HL-60/S4 treated with retinoic acid at 250 ng/mL for 4 days and 3 days (cell line): Measurements from ENCODE around the gene DCAF11.

Source experiments
- in situ Hi-C: fragments of 300-500 bp; cut with MboI; formaldehyde crosslinking; loops from 2 replicates; pipeline ENCODE4 v1.7.0; 2022; ENCODE audit warnings: low sequenced_read_pairs

Gene DCAF11

GRCh38 chr14:24156840-24157239, 42.3 kb downstream of the DCAF11 start:
- in situ Hi-C loops, result no loop called here

GRCh38 chr14:24157331-24157730, 42.8 kb downstream of the DCAF11 start:
- in situ Hi-C loops, result no loop called here

DNA sequence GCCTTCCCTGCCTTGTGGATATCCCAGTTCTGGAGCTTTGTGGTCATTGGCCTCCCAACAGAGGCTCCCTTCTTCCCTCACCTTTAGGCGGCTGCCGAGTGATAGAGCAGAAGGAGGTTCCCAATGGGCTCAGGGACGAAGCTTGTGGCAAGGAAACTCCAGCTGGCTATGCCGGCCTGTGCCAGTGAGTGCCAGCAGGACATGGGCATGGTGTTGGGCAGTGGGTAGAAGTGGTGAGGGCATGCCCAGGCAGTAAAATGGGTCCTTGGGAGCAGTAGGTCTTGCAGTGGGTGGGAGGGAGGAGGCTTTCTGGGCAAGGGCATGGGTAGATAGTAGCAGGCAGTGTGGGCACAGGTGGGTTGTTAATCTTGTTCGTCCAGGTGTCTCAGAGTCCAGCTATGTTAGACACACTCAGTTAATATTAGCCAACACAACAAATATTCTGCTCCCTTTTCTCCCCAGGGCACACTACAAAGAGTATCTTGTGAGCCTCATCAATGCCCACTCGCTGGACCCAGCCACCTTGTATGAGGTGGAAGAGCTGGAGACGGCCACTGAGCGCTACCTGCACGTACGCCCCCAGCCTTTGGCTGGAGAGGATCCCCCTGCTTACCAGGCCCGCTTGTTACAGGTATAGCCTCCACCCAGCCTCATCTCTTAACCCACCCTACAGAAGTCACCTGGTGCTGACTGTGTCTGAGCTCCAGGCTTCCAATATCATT, 45.4 kb downstream of the DCAF11 start:
- in situ Hi-C loops, result no loop called here

DNA sequence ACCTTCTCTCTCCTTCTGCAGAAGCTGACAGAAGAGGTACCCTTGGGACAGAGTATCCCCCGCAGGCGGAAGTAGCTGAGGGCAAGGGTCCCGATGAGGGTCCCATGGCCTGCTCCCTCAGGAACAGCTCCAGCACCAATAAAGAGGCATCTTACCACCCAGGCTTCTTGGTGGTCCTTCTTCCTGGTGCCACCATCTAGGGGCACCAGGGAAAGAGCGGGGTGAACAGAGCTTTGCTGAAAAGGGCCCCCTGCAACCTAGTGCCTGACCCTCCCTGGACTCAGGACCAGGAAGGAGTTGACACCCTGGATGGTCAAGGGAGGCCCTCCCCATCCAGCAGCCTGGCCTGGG, 45.9 kb downstream of the DCAF11 start:
- in situ Hi-C loops, result no loop called here

DNA sequence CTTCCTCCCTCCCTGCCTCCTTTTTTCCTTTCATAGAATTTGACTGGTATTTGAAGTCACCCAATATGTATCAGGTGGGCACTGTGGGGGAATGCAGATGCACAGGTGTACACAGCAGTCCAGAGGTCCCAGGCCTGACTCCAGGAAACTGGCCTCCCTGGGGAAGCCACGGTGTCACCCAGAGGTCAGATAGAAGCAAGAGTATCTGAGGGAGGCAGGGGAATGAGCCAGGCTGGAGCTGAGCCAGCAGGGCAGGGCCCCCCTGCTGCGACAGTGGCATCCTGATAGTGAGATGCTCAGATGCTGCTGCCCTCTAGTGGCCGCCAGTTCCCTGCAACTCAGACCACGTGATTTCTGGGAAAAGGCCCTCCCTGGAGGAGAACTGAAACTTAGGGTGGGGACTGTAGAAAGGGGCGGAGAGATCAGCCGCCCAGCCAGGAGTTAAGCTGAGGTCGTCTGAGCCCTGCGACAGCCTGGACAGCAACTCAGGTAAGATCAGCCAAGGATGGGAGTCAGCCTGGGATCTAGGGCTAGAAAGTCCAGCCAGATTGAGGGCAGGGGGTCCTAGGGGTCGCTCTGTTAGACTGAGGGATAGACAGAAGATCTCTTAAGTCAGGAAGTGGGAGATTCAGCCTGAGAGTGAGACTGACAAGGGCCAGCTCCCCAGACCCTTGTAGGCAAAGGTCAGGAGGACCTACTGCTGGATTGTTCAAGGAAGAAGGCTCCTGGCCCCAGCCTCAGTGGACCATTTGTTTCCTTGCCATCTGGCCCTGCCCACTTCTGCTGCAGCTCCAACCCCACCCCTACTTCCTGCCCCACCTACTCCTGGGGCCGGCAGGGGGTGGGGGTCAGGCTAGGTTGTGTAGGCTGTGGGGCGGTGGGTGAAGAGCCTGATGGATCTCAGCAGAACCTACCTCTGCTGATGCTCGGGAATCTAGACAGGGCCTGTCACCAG, 46.5 kb downstream of the DCAF11 start, which contains the start of gene IRF9:
IRF9 (plus strand) TSS at position 416 of the 955 bp plus-strand sequence. CDS start 880 bp downstream, outside the sequence.
- in situ Hi-C loops, result no loop called here

DNA sequence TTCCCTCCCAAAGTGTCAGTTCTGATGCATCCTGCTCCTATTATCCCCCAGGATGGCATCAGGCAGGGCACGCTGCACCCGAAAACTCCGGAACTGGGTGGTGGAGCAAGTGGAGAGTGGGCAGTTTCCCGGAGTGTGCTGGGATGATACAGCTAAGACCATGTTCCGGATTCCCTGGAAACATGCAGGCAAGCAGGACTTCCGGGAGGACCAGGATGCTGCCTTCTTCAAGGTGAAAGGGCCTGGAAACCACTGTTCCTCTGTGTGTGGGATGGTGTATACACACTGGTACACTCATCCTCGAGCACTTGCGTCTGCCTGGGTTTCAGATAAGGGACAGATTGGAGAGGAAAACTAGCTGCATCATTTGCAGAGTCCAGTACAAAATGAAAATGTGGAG, 47.5 kb downstream of the DCAF11 start:
- in situ Hi-C loops, result no loop called here

DNA sequence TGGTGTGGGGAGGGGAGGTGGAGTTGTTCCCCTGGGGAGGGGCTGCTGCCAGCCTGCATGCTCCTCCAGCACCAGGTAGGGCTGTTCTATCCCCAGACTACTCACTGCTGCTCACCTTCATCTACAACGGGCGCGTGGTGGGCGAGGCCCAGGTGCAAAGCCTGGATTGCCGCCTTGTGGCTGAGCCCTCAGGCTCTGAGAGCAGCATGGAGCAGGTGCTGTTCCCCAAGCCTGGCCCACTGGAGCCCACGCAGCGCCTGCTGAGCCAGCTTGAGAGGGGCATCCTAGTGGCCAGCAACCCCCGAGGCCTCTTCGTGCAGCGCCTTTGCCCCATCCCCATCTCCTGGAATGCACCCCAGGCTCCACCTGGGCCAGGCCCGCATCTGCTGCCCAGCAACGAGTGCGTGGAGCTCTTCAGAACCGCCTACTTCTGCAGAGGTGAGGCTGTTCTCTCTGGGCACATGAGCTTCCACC, 50.0 kb downstream of the DCAF11 start:
- in situ Hi-C loops, result no loop called here

DNA sequence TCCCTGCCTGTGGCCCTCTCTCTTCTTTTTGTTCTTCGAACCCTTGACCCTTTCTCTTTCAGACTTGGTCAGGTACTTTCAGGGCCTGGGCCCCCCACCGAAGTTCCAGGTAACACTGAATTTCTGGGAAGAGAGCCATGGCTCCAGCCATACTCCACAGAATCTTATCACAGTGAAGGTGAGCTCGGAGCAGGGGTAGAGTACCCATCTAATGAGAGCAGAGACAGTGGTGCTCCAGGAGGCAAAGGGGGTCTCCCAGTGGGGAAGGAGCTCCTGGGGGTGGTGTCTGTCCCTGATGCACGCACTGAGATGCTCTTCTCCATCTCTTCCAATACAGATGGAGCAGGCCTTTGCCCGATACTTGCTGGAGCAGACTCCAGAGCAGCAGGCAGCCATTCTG, 51.2 kb downstream of the DCAF11 start:
- in situ Hi-C loops, result no loop called here

DNA sequence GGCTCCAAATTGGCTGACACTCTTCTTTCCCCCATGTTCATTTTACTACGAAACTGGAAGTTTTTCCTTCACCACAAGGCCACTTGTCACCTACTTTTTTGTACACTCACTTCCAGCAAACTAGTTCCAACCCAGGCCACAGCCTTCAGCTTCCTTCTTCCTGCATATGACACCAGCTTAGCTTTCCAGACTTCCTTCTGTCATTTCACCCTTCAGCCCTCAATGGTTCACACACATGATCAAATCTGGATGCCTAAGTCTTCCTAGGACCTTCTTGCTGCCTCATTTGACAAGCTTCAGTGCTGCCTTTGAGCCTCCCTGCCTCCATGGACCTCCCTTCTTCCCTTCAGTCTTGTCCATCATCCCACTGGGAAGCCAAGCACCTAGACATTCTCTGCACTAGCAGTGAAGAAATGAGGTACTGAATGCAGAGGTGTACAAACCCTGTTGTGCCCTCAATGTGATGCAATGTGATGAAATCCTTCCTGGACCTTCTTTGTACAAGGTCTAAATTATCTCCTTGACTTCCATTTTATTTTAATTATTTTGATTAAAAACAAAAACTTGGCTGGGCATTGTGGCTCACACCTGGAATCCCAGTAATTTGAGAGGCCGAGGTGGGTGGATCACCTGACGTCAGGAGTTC, 53.0 kb downstream of the DCAF11 start:
- in situ Hi-C loops, result no loop called here

DNA sequence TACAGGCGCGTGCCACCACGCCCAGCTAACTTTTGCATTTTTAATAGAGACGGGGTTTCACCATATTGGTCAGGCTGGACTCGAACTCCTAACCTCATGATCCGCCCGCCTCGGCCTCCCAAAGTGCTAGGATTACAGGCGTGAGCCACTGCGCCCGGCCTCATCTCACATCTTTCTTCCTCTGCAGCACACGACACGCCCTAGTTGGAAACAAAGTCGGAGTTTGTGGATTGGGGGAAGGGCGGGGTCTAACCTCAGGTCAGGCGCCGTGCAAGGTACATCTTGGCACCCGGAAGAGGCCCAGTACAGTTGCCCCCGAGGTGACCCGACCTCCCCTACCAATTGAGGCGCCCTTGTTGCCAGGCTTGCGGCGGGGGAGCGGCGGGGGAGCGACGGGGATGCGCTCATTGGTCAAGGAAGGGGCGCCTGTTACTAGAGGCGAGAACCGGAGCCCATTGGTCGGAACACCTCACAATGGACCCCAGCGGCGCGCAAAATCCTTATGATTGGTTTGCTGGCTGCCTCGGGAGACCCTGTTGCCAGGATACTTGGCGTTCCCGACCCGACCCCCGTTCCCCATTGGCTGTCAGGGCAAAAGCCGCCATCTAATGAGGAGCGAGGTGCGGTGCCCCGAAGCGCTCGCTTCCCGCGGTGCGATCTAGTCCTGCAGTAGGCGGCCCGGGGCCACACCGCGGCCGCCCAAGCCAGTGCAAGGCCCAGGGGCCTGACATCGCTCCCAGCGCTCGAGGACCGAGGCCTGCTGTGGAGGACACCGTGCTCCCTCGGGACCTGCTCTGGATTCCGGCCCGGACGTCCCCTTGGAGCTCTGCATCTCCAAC, 57.1 kb downstream of the DCAF11 start, which contains the start of gene REC8:
REC8 (plus strand) TSS at position 659 of the 839 bp plus-strand sequence. CDS start 473 bp downstream, outside the sequence.
- in situ Hi-C loops, result no loop called here

GRCh38 chr14:24172261-24172860, 57.8 kb downstream of the DCAF11 start:
- in situ Hi-C loops, result no loop called here

DNA sequence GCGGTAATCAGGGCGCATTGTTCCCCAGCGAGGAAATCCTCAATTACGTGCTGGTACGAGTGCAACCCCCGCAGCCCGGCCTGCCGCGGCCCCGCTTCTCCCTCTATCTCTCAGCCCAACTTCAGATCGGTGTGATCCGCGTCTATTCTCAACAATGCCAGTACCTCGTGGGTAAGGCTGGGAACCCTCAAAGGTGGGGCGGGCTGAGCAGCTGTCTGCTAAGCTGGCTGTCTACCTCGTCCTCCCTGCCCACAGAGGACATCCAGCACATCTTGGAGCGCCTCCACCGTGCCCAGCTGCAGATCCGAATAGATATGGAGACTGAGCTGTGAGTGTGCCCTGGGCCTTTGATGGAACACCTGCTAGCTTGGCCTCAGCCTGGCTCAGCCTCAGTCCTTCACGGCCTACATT, 58.3 kb downstream of the DCAF11 start:
- in situ Hi-C loops, result no loop called here
